Endodermal cell (in vitro differentiated cells): Measurements from ENCODE around the gene CAMK2A. TPM values are rescaled to one million over a fixed set of nuclear protein-coding genes. Genes with fewer than 3 reads are reported as not detected.

ENCODE experiments used
- DNase-seq: peaks from one replicate; pipeline ENCODE4 v3.0.0-alpha.2; 2017
- H3K27ac ChIP-seq: 2 replicates; pipeline ENCODE4 v1.5.1; 2013; ENCODE audit warnings: mild to moderate bottlenecking, low read depth, low read length, moderate library complexity
- H3K27me3 ChIP-seq: 2 replicates; pipeline ENCODE4 v1.6.1; 2013; ENCODE audit warnings: mild to moderate bottlenecking, low read length, moderate library complexity; ENCODE audit not compliant: insufficient read depth, control insufficient read depth, poor library complexity, severe bottlenecking
- H3K36me3 ChIP-seq: 2 replicates; pipeline ENCODE4 v1.7.0; 2013; ENCODE audit warnings: mild to moderate bottlenecking, low read length, moderate library complexity; ENCODE audit not compliant: control insufficient read depth, insufficient read depth
- H3K4me1 ChIP-seq: one replicate; pipeline ENCODE4 v1.7.0; 2013; ENCODE audit warnings: low read length; ENCODE audit not compliant: control insufficient read depth, insufficient read depth
- H3K4me3 ChIP-seq: 2 replicates; pipeline ENCODE4 v1.5.1; 2013; ENCODE audit warnings: mild to moderate bottlenecking, low read length, moderate library complexity
- H3K9ac ChIP-seq: 2 replicates; pipeline ENCODE4 v1.6.1; 2013; ENCODE audit warnings: mild to moderate bottlenecking, low read length, moderate library complexity; ENCODE audit not compliant: poor library complexity, severe bottlenecking; ENCODE audit errors: extremely low read depth
- H3K9me3 ChIP-seq: 2 replicates; pipeline ENCODE4 v1.6.1; 2013; ENCODE audit warnings: mild to moderate bottlenecking, low read length, moderate library complexity; ENCODE audit not compliant: control insufficient read depth
- H3K27ac Mint-ChIP-seq: 2 replicates; pipeline ENCODE4 v1.8.0; 2020; ENCODE audit warnings: mixed read lengths
- H3K27me3 Mint-ChIP-seq: 2 replicates; pipeline ENCODE4 v1.8.0; 2021; ENCODE audit warnings: mild to moderate bottlenecking, mixed read lengths; ENCODE audit not compliant: insufficient read depth
- H3K36me3 Mint-ChIP-seq: 2 replicates; pipeline ENCODE4 v1.8.0; 2020; ENCODE audit warnings: low read depth, mixed read lengths
- H3K4me1 Mint-ChIP-seq: 2 replicates; pipeline ENCODE4 v1.8.0; 2020; ENCODE audit warnings: mixed read lengths
- H3K4me3 Mint-ChIP-seq: 2 replicates; pipeline ENCODE4 v1.8.0; 2020; ENCODE audit warnings: mild to moderate bottlenecking, moderate library complexity, mixed read lengths
- H3K9me3 Mint-ChIP-seq: 2 replicates; pipeline ENCODE4 v1.8.0; 2020; ENCODE audit warnings: mild to moderate bottlenecking, mixed read lengths
- CTCF ChIP-seq: fragments of 200-600 bp; sonication (generic); conservative IDR thresholded peaks from 2 replicates; pipeline ENCODE4 v1.5.0; 2021; ENCODE audit warnings: antibody characterized with exemption, mild to moderate bottlenecking
- WGBS, 2 experiments: methylation state at CpG; one replicate each; pipeline versions ENCODE4 v1.1.5 to v1.1.7; 2013; ENCODE audit warnings: missing lambda C conversion rate in 2 of 2, mixed read lengths in 1 of 2; ENCODE audit not compliant: insufficient coverage in 1 of 2, insufficient read length in 1 of 2; 5-methylcytosine and 5-hydroxymethylcytosine counted together
- total RNA-seq, 2 donors: library from RNA; stranded (reverse); fragmentation: NEBNext Ultra II Directional in 1 of 2; extraction: Animal tissue kit (Norgen Biotek cat#: 25700) in 1 of 2; gene quantifications; 2 replicates in 1 of 2; 3 replicates in 1 of 2; pipeline ENCODE4 v1.2.1, GENCODE V29; 2021

Gene CAMK2A
- total RNA-seq, 2 donors from 2014 or later: 0.31 to 0.49 TPM

- Mint-ChIP-seq H3K27me3 (peaks cover 12% of the 10 kb centered on the region), H3K36me3 (no peaks in the 10 kb centered on the region), H3K27ac (no peak overlapping the region), H3K4me3 (no peak overlapping the region), H3K4me1 (peaks cover 6% of the 10 kb centered on the region), H3K9me3 (no peaks in the 10 kb centered on the region)
- no peak overlapping the region for H3K9ac ChIP-seq
- H3K27me3 ChIP-seq: no peaks in the 10 kb centered on the region
- DNase-seq: no peak
- WGBS, 2 experiments: 89 to 93% methylated on average over 4 to 7 of the region's 7 CpGs
- no peak overlapping the region for H3K4me3 ChIP-seq
- H3K36me3 ChIP-seq: no peaks in the 10 kb centered on the region
- peaks cover 3% of the 10 kb centered on the region for H3K4me1 ChIP-seq
- H3K9me3 ChIP-seq: no peaks in the 10 kb centered on the region
- no peak for TF ChIP-seq CTCF
- no peak overlapping the region for H3K27ac ChIP-seq
Measured at GRCh38 chr5:150244209-150244608, 45.4 kb downstream of the CAMK2A start.

DNA sequence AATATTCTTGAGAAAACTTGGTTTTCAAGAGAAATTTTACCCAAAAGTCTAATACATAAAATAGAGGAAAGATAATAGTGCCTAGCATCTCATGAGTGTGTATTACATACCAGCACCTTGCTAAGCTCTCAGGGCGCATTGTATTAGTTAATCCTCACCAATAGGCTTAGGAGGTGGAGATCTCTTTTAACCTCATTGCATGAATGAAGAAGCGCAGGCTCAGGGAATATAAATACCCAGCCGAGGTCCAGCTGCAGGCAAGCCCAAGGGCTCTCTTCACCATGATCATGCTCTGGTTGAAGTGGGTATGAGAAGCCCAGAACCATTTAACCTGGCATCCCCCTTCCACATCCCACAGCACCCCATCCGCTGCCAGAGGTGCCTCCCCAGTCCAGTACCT is 46.0 kb downstream of the CAMK2A start:
- Histone ChIP-seq H3K4me1 (peaks cover 3% of the 10 kb centered on the region), H3K4me3 (no peak overlapping the region), H3K36me3 (no peaks in the 10 kb centered on the region), H3K27ac (no peak overlapping the region), H3K9ac (no peak overlapping the region), H3K27me3 (no peaks in the 10 kb centered on the region), H3K9me3 (no peaks in the 10 kb centered on the region)
- DNase-seq: no peak
- Mint-ChIP-seq H3K36me3 (no peaks in the 10 kb centered on the region), H3K27ac (no peak overlapping the region), H3K9me3 (no peaks in the 10 kb centered on the region), H3K4me3 (no peak overlapping the region), H3K27me3 (peaks cover 12% of the 10 kb centered on the region), H3K4me1 (peaks cover 6% of the 10 kb centered on the region)
- no peak for TF ChIP-seq CTCF
- 94 to 96% methylated on average over 3 to 4 of the region's 4 CpGs for WGBS, 2 experiments

- Histone ChIP-seq H3K36me3 (no peaks in the 10 kb centered on the region), H3K4me3 (no peak overlapping the region), H3K4me1 (peaks cover 3% of the 10 kb centered on the region), H3K9ac (no peak overlapping the region), H3K9me3 (no peaks in the 10 kb centered on the region), H3K27me3 (no peaks in the 10 kb centered on the region), H3K27ac (no peak overlapping the region)
- no peak for DNase-seq
- 88 to 95% methylated on average over 3 to 11 of the region's 11 CpGs for WGBS, 2 experiments
- Mint-ChIP-seq H3K27me3 (peaks cover 12% of the 10 kb centered on the region), H3K4me1 (peaks cover 6% of the 10 kb centered on the region), H3K36me3 (no peaks in the 10 kb centered on the region), H3K4me3 (no peak overlapping the region), H3K27ac (no peak overlapping the region), H3K9me3 (no peaks in the 10 kb centered on the region)
- no peak for TF ChIP-seq CTCF
Measured at GRCh38 chr5:150242251-150242894, 47.2 kb downstream of the CAMK2A start.
